Brain microvascular endothelial cell (primary cell): ENCODE results near the gene CHD3.

Source experiments
- DNase-seq: peaks from one replicate; pipeline ENCODE4 v3.0.0-alpha.2; 2020
- H3K27ac ChIP-seq: fragments of 250-450 bp; sonication (Bioruptor Pico); 2 replicates; pipeline ENCODE4 v1.5.1; 2020; ENCODE audit warnings: mild to moderate bottlenecking, moderate library complexity
- H3K27me3 ChIP-seq: fragments of 250-450 bp; sonication (Bioruptor Pico); replicated peaks from 2 replicates; pipeline ENCODE4 v1.5.1; 2020; ENCODE audit warnings: mild to moderate bottlenecking
- H3K36me3 ChIP-seq: fragments of 250-450 bp; sonication (Bioruptor Pico); replicated peaks from 2 replicates; pipeline ENCODE4 v1.5.1; 2020; ENCODE audit warnings: mild to moderate bottlenecking
- H3K4me3 ChIP-seq: 2 replicates; pipeline ENCODE4 v1.5.1; 2011; ENCODE audit warnings: low read depth, mild to moderate bottlenecking, control low read depth, low read length, moderate library complexity
- in situ Hi-C: cut with HindIII; loops from 2 replicates; pipeline ENCODE4 v1.10.0; 2017; ENCODE audit warnings: low sequenced_read_pairs, low pct_ligation_motif_present
- TF ChIP-seq, protein P1 (sequence below): IDR thresholded peaks from 2 replicates; pipeline ENCODE4 v1.5.1; 2011; ENCODE audit warnings: low read depth, mild to moderate bottlenecking, moderate library complexity, low read length, control low read depth, inconsistent platforms; ENCODE audit errors: missing control alignments

Gene CHD3

DNA sequence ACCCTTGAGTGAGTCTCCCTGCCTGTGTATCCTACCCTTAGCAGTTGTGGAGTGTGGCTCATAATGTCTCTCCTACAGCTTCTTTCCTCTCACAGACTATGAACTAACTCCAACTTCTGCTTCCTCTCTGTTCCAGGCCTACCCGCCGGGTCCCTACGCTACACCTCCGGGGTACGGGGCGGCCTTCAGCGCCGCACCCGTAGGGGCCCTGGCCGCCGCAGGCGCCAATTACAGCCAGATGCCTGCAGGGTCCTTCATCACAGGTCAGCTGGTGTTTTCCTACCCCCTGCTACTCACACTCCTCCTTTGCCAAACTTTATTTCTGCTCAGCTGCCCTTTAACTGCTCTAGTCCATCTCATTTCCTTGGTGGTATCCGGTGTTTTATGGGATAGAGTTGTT is 22.1 kb downstream of the CHD3 start:
- no peak overlapping the region for H3K27ac ChIP-seq
- TF ChIP-seq, protein P1, sequence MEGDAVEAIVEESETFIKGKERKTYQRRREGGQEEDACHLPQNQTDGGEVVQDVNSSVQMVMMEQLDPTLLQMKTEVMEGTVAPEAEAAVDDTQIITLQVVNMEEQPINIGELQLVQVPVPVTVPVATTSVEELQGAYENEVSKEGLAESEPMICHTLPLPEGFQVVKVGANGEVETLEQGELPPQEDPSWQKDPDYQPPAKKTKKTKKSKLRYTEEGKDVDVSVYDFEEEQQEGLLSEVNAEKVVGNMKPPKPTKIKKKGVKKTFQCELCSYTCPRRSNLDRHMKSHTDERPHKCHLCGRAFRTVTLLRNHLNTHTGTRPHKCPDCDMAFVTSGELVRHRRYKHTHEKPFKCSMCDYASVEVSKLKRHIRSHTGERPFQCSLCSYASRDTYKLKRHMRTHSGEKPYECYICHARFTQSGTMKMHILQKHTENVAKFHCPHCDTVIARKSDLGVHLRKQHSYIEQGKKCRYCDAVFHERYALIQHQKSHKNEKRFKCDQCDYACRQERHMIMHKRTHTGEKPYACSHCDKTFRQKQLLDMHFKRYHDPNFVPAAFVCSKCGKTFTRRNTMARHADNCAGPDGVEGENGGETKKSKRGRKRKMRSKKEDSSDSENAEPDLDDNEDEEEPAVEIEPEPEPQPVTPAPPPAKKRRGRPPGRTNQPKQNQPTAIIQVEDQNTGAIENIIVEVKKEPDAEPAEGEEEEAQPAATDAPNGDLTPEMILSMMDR, result no peak
- in situ Hi-C loops, result no loop called here
- H3K36me3 ChIP-seq, result peaks cover 63% of the 10 kb centered on the region
- no peak for DNase-seq
- no peak overlapping the region for H3K4me3 ChIP-seq
- no peaks in the 10 kb centered on the region for H3K27me3 ChIP-seq

DNA sequence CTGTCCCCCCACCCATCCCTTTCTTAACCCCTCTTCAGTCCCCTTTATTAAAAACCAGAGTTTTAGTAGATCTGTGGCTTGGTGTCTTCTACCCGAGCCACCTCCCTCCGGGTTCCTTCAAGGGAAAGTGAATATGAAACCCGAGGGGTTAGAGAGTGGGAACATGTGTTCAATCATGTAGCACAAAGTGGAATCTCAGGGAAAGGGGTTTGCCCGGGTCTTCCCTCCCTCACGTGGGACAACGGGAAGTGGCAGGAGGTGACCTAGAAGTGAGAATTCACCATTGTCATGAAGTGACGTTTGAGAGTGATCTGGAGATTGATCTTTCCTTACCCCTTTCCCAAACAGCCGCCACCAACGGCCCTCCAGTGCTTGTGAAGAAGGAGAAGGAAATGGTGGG is 22.5 kb downstream of the CHD3 start:
- H3K27me3 ChIP-seq, result no peaks in the 10 kb centered on the region
- H3K27ac ChIP-seq, result no peak overlapping the region
- TF ChIP-seq, protein P1, result no peak
- peaks cover 60% of the 10 kb centered on the region for H3K36me3 ChIP-seq
- in situ Hi-C loops, result no loop called here
- DNase-seq, result no peak
- no peak overlapping the region for H3K4me3 ChIP-seq

DNA sequence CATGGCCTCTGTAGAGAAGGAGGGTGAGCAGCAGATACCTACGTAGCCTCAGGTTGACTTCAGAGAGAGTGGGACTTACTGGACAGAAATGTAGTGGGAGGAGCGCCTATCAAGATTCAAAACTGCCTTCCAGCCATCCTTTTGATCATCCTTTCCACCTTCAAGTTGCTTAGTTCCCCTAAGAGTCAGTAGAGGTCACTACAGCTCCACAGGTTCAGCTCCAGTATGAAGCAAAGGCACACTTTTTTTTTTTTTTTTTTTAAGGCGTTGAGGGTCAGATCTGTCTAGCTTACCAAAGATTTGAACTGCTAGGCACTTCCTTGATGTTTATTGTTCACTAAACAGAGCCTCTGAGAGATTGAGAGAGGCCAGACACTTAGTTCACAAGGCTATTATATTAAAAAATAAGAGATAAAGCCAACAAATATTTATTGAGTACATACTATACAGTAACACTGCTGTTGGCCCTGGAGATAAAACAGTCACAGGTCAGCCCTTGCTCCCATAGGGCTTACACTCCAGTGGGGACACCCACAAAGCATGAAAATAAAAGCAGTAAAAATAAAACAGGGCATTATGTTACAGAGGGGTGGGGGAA is 24.4 kb downstream of the CHD3 start:
- in situ Hi-C loops, result no loop called here
- H3K27me3 ChIP-seq, result no peaks in the 10 kb centered on the region
- no peak overlapping the region for H3K27ac ChIP-seq
- peak; percentile 49 for DNase-seq
- TF ChIP-seq, protein P1, result peak; percentile 74
- no peak overlapping the region for H3K4me3 ChIP-seq
- H3K36me3 ChIP-seq, result peaks cover 43% of the 10 kb centered on the region

DNA sequence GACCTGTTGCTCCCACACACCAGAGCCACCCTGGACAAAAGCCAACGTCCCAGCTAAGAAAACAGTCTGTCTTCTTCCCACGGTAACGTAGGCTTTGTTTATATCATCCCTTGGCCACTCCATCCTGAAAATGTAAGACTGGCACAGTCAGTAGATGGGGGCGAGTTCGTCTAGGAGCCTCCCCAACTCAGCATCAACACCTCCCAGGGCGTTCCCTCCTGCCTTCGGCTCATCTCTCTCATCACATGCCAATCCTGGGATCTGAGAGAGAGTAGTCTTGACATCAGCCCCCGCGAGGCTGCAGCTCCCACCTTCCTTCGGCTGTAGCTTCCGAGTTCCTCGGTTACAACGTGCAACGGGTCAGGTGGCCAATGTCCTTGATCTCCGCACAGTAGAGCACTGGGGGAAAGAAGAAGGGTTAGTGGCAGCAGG is 26.6 kb downstream of the CHD3 start:
- DNase-seq, result peak; percentile 41
- H3K27me3 ChIP-seq, result no peaks in the 10 kb centered on the region
- peak overlapping the region; percentile 42 for H3K27ac ChIP-seq
- in situ Hi-C loops, result no loop called here
- H3K36me3 ChIP-seq, result peaks cover 23% of the 10 kb centered on the region
- TF ChIP-seq, protein P1, result no peak
- H3K4me3 ChIP-seq, result peak overlapping the region; percentile 60

DNA sequence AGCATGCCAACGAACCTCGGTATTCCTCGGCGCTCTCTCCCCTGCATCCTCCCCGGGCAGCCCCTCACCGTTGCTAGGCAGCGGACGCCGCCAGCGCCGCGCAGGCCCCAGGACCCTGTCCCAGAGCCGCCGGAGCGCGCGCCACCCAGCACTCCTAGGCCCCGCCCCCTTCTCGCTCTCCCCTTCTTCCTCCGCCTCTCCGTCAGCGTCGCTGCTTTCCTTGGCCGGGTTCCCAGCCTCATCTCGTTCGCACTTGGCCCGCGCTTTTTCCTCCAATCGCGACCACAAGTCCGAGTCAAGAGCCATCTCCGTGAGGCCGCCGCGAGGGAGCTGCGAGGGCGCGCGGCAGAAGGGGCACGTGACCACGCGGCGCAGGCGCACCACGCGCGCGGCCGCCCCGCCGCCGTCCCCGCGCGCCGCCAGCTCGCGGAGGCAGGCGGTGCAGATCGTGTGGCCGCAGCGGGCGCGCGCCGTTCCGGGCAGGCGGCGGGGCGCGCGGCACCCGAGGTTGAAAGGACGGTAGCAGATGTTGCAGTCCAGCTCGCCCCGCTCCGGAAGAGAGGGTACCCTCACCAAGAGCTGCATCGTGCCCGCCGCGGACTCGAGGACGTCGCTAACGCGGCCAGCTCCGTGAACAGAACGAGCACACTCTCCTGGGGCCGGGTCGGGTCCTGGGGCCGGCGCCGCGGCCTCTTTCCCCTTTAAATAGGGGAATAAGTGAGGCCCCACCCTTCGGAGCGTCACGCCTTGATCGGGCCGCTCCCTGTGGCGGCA is 27.2 kb downstream of the CHD3 start, which contains the start of gene RNF227:
Gene RNF227 (minus strand): TSS at position 679 of the 774 bp plus-strand sequence. CDS start 94 bp downstream, at position 585.
- peak; percentile 94 for DNase-seq
- no peaks in the 10 kb centered on the region for H3K27me3 ChIP-seq
- in situ Hi-C loops, result no loop called here
- H3K36me3 ChIP-seq, result peaks cover 17% of the 10 kb centered on the region
- H3K4me3 ChIP-seq, result peak within 1 kb of the TSS; percentile 60
- peak within 1 kb of the TSS; percentile 57 for H3K27ac ChIP-seq
- TF ChIP-seq, protein P1, result no peak
